GM21367 (cell line): Measurements from ENCODE around the gene ARID5B.
A peak's percentile ranks its signal among the peaks of the same experiment; 100 is the strongest.

Experiments
- ATAC-seq: cut with Tn5 transposase; IDR thresholded peaks from one replicate; pipeline ENCODE4 v1.9.1; 2021; ENCODE audit not compliant: unreplicated experiment

The ARID5B gene

DNA sequence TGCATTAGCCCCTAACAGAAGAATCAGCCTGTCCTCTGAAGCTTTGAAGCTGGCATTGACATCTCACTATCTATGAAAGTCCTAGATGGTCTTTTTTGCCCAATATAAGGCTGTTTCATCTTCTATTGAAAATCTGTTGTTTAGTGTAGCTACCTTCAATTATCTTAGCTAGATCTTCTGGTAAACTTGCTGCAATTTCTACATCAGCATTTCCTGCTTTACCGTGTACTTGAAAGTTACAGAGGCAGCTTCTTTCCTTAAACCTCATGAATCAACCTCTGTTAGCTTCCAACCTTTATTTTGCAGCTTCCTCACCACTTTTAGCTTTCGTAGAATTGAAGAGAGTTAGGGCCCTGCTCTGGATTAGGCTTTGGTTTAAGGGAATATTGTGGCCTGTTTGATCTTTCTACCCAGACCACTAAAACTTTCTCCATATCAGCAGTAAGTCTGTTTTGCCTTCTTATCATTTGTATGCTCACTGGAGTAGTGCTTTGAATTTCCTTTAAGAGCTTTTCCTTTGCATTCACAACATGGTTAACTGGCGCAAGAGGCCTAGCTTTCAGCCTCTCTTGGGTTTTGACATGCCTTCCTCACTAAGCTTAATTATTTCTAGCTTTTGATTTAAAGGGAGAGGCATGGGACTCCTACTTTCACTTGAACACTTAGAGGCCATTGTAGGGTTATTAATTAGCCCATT lies 32.5 kb downstream of the ARID5B start:
- ATAC-seq: no peak

- ATAC-seq: no peak
Observed at GRCh38 chr10:61935077-61935476, 33.6 kb downstream of the ARID5B start.

DNA sequence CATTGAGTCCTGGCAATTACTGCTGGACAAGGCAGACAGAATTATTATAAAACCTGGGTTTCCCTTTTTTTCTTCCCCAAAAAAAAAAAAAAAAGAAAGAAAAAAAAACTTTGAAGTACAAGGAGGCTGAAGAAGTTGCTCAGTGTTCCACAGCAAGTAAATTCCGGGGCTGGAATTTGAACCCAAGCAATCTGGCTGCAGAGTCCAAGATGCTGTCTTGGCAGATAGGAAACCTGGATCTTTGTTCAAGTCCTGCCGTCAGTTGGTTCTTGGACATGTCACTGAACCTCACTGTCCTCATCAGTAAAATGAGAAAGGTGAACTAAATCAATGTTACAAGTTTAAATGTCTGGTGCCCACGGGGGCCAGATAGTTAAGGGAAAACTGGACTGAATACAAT lies 35.3 kb downstream of the ARID5B start:
- no peak for ATAC-seq

DNA sequence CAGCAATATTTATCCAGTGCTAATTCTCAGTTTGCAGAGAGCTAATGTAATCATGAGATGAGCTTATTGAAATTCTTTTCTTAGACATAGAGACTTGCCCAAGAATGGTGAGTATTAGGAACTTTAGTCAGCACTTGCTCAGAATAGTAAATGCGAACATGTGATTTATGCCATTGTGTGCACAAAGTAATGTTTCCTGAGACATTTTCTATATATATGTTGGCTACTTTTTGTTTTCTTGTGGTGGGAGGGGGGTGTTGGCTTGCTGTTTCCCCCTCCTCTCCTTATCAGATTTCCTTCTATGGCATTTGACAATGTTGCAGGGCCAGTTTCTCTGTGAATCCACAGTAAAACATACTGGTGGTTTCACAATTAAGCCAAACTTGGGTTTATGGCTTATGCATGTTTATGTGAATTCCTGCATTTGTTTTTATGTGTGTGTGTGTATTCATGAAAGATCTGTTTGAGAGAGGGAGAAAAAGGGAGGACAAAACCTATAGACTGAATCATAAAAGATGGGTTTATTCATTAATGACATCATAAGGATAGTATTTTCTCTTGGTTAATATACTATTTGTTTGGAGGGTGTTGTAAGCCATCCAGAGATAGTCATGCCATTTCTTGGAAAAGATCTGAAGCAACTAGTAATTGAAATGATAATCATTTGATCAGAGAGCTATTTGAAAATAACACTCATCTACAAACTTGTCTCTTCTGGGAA lies 36.3 kb downstream of the ARID5B start:
- ATAC-seq: no peak

- no peak for ATAC-seq
Observed at GRCh38 chr10:61939902-61940301, 38.4 kb downstream of the ARID5B start.

GRCh38 chr10:61941202-61941681 lies 39.7 kb downstream of the ARID5B start:
- no peak for ATAC-seq

DNA sequence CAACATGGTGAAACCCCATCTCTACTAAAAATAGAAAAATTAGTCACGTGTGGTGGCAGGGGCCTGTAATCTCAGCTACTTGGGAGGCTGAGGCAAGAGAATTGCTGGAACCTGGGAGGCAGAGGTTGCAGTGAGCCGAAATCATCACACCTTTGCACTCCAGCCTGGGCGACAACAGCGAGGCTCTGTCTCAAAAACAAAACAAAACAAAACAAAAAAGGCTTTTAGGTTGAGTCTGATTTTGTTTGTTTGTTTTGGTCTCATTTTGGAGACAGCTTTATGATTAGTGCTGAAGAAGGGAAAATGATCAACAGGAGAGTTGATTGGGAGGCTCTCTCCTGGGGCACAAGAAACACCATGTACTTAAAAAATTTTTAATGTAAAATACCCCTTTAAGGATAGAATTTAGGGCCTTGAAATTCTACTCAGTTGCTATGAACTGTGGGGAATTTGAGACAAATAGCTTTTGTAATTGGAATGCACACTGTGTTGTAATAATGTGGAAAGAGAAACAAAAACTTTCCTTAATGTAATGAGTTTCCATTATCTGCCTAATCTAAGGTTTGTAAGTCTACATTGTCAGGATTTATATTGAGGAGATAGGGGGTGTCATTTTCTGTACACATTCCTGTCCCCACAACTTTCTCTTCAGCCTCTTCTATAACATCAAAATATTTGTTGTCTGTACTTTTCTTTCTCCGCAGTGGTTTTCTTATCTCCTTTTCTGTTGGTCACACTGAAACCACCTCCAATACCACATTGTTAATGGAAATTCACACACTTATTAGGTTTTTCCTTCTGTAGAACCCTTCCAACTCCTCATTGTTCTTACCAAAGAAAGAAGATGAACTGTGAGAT lies 41.3 kb downstream of the ARID5B start:
- no peak for ATAC-seq

DNA sequence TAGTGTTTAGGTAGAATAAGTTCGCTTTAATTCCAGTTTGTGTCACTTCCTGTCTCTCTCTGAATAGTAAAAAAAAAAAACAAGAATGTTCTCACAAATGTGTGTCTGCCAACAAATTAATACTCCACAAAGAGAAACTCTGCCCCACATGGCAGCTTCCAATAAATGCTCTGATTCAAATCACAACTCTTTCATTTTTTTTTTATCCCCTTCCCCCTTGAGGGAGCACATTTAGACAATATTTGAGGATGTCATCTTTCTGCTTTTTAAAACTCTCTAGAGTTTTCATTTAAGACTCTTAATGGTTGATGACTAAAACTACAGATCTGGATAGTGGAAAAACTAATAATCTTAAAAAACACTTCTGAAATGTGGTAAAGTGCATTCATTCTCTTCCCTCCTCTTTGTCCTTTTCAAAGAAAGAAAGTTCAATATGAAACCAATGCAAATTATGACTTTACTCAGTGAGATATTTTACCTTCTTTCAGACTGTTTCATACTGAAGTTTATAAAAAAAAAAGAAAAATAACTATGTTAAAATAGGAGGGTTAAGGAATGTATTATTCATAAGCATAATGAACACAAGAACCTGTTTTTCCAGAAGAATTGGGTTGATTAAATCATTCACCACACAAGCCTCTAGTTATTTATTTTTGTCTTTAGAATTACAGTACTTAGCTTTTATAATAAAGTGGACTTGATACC lies 42.3 kb downstream of the ARID5B start:
- peak; percentile 31 for ATAC-seq

DNA sequence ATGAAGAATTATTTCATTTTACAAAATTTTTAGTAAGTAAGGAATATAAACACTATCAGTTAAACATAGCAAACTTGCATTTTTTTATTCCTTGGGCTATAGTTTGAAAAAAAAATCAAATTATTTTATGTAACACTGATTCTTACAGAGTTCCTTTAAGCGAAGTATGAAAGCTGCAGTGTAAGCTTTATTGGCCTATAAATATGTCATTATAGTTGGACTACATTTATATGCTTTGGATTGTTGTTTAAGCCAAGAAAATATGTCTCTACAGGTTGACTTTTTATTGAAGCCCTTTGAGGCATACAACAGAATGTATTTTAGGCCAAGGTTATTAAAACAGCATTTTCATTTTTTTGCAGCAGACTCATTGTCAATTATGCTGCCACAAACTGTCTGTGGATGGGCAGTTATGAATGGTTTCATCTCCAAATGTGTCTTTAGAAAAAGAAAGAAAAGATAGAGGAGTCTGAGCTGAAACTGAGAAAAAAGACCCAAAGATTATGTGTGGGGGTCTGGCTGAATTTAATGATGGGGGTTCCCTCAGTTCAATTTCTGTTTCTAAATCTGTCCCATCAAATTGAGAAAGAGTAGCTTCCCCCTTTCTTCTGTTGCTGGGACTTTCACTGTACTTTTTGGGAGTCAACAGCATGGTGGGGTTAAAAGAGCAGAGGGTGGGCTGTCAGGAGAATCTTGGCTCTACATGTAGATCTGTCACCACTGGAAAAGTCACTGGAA lies 43.1 kb downstream of the ARID5B start:
- no peak for ATAC-seq

GRCh38 chr10:61949687-61950086 lies 48.2 kb downstream of the ARID5B start:
- ATAC-seq: no peak

DNA sequence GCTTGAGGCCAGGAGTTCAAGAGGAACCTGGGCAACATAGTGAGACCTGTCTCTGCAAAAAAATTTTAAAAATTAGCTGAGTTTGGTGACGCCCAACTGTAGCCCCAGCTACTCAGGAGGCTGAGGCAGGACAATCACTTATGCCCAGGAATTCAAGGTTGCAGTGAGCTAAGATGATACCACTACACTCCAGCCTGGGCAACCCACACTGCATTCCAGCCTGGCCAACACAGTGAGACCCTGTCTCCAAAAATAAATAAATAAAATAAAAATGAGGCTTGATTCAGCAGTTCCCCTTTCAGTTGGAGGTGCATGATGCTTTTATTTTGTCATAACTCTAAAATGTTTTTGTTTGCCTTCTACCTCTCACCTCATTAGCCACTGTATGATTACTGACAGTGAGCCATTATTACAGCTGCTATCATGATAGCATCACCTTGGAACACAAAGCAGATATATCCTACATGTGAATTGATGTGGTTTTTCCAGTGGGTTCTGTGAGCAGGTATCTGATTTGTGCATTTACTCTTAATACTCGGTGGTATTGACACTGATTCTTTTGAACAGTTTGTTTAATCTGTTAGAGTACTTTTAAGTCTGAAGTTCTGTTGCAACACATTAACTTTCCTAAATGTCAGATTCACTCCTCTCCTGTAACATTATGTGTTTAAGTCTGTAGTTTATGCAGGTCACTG lies 49.1 kb downstream of the ARID5B start:
- ATAC-seq: no peak

DNA sequence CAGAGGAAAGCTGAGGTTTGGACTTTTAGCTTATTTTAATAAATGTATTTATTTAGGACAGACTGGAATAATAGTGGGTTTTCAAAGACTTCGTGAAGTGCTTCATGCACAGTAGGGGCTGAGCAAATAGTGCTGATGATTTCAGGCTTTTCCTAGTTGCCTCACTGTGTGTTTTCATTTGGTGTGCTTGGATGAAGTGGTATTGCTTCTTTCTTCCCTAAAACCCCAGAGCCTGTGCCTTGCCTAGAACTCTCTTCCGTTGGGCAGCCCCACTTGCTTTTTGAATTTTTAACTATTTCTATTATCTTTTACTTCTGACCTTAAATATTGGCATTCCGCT lies 49.6 kb downstream of the ARID5B start:
- no peak for ATAC-seq

DNA sequence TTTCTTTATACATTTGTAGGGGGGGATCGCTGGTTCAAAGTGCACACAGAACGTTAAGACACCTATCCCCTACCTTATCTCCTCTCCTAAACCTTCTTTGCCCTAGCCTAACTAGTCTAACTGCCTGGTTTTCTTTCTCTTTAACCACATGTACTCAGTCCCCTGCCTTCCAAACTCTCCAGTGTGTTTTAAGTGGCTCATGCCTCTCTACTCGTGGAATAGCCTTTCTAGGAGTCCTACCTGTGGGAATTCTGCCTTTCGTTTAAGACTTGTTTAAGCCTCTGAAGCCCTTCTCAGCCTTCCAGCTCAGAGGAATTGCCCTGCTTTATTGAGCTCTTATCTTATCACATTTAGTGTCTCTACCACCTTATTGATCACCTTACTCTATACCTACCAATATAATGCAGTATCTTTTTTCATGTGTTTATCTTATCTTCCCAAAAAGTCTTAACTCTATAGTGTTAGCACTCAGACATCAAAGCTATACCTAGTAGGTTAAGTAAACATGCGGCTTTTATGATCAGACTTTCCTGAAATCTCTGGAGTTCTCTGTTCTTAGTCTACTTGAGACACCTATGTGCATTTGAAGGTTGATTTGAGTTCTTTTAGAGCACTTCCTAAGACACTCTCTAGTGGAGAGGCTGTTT lies 50.7 kb downstream of the ARID5B start:
- no peak for ATAC-seq

DNA sequence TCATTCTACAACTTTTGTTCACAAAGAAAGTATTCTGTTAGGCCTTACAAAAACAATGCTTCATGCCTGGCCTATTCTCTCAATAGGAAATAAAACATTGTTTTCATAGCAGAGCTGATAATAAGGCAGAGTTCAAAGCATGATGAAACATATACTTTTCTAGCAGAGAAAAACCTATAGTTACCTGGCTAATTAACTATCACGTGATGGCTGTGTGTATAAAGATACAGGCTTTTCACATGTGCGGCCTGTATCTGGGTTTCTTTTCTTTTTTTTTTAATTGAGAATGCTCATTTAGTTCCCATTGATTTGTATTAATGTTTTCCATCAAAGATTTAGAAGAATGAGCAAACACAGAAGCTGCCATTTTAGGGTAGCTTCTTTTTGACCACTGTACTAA lies 51.7 kb downstream of the ARID5B start:
- no peak for ATAC-seq

DNA sequence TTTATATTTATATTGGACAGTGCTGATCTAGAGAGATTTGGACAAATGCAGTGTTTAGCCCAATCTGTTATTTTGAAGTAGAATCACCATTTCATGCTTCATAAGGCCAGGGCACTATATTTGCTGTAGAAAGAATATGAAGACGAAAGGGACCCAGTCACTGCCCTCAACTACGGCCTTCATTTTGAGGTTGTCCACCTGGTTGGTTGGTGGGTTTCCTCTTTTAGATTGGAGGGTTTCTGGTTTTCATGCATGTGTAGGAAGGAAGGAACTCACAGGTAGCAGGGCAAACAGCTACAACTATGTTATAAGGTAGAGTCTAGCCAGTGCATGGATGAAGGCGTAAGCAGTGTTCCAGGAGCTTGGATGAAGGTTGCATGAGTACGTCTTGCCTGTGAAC lies 56.3 kb downstream of the ARID5B start:
- no peak for ATAC-seq

GRCh38 chr10:61958311-61958710 lies 56.8 kb downstream of the ARID5B start:
- no peak for ATAC-seq

- no peak for ATAC-seq
Observed at GRCh38 chr10:61958805-61959204, 57.3 kb downstream of the ARID5B start.

- ATAC-seq: no peak
Observed at GRCh38 chr10:61959814-61960213, 58.3 kb downstream of the ARID5B start.

GRCh38 chr10:61960396-61961120 lies 59.1 kb downstream of the ARID5B start:
- ATAC-seq: no peak
